ENCODE results near the gene HSP90B1.

The HSP90B1 gene

DNA sequence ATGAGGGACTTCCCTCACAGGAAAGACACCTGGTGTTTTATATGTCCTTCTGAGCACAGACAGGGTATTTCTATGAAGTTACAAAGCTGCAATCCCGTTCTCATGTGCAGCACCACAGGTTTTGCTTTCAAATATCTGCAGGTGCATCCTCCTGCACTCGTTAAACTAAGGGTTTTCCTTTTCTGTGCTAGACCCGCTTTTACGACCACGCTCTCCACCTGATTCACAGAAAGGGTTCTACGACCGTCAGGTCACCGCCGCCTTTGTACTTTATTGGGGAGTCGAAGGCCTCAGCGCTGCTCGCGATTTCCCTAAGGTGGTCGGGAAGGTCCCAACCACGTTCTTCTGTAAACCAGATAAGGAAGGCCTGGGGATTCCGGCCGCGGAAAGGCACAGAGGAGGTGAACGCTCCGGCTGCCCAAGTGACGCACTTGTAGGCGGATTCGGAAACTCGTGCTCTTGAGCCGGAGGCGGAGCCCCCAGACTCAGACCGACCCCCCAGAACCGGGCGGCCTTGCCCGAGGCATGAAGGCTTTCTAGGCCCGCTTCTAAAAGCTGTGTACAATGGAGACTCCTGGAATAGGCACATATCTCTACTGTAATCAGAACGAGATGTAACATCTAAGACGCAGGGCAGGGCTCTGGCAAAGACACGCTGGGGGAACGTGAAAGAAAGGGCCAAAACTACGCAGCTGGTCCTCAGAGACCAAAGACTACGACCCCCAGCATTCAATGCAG lies 995 bp upstream of the HSP90B1 start:
- peak; percentile 94 for DNase-seq (ENCODE audit: low spot score)

- no peak for DNase-seq (ENCODE audit: low spot score)
Measured at GRCh38 chr12:103929784-103930033, 501 bp upstream of the HSP90B1 start.

DNA sequence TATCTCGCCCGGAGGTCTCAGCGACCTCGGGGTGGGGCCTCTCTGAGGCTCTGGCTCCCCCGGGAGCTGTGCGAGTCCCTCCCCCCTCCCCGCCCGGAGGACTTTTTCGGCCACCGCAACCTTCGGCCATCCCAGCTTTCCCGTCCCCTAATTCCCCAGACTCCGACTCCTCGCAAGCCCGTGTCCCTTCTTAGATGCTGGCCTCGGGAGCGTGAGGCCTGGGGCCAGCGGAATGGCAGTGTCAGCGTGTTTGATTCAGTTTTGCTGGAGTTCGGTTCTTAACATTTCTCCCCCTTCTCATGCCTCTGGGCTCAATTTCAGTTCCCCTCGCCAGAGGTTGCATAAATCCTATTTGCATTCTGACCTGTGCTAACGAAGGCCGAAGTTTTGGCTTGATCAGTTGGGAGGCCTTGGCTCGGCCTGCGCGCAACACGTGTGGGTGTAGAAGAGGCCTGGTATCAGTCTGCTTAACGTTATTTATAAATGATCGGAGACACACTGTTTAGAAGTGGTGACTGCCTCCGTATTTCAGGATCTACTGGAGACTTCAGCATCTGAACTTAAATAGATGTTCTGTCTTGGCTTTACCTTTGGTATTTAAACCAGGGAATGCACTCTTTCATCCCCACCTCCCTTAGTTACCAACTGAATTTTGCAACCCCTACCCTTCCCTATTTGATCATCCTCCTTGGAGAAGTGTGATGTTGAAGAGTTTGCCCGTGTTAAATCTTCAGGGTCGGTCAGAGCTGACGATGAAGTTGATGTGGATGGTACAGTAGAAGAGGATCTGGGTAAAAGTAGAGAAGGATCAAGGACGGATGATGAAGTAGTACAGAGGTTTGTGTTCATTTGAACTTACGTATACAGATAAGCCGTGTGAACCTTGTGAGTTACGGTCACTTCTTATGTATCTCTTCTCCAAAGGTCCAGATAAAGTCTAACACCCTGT lies 851 bp downstream of the HSP90B1 start:
- DNase-seq (ENCODE audit: low spot score): peak; percentile 26

DNA sequence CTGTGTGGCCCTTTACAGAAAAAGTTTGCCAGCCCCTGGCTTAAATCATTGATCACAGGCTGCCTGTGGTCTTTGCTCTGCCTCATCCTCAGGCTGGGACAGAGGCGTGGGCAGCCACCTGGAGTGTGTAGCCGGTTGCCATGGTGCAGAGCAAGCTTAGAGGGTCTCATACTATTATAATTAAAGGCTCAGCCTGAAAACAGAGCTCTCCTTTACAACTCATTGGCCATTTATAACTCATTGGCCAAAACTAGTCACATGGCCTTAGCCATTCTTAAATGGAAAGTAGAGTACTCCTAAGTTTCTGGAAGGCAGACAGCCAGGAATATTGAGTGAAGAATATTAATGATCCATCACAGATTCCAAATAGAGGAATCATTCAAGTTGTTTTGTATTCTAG lies 3.0 kb downstream of the HSP90B1 start:
- DNase-seq (ENCODE audit: low spot score): no peak

DNA sequence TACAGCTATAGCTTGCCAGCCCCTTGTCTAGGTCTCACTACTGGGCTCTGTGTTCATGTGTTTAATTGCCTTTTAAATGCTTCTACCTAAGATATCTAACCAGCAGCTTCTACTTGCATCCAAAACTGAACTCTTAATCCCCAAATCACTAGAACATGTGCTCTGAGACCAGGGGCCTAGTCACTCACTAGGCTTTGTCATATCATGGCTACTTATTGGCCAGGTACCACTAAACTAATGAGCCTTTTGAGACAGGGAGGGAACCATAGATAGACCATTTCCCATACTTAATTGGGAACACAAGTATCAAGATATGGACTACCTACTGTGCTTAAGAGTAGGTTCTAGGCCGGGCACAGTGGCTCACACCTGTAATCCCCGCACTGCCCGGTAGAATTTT lies 6.5 kb downstream of the HSP90B1 start:
- no peak for DNase-seq (ENCODE audit: low spot score)

DNA sequence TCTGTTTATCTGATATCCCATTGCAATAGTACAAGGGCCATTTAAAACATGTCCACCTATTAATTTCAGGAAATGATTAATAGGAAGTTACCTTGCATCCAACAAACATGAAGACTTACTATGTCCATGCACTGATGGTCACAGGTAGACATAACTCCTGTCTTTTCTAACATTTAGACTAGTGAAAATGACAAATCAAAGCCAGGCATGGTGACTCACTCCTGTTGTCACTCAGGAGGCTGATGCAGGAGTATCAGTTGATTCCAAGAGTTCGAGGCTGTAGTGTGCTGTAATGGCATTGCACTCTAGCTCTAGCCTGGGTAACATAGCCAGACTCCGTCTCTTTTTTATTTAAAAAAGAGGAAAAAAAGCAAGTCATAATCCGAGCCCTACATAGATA lies 14.8 kb downstream of the HSP90B1 start:
- DNase-seq (ENCODE audit: low spot score): no peak

DNA sequence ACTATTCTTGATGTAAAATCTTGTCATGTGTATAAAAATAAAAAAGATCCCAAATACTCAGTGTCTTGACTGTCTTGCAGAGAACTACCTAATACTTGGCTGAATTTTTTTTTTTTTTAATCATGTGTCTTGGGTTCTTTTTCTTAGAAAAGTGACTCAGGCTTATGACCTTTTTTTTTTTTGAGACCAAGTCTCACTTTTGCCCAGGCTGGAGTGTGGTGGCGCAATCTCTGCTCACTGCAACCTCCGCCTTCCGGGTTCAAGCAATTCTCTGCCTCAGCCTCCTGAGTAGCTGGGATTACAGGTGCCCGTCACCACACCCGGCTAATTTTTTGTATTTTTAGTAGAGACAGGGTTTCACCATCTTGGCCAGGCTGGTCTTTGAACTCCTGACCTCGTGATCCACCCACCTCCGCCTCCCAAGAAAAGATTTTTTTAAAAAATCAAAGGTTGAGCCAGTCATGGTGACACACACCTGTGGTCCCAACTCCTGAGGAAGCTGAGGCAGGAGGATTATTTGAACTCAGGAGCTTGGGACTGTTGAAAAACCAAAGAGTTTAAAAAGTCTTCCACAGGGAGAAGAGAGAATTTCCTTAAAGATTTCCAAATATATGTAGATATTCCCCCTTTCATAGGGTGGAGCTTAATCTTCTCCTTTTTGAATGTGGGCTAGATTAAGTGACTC lies 17.8 kb downstream of the HSP90B1 start:
- DNase-seq (ENCODE audit: low spot score): no peak

DNA sequence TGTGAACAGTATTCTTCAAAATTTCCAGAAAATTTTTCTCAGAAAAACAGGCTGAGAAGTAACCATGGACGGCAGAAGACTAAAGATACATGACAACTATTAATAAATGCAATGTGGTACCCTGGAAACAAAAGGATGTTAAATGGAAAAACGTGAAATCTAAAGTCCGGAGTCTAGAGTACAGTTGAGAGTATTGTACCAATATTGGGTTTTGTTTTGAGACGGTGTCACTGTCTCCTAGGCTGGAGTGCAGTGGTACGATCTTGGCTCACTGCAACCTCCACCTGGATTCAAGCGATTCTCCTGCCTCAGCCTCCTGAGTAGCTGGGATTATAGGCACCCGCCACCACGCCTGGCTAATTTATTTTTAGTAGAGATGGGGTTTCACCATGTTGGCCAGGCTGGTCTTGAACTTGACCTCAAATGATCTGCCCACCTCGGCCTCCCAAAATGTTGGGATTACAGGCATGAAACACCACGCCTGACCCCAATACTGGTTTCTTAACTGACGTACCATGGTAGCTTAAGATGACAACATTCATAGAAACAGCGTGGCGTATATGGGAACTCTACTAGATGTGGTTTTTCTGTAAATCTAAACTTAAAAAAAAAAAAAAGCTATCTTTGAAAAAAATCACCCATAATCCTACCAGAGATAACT lies 18.7 kb downstream of the HSP90B1 start:
- no peak for DNase-seq (ENCODE audit: low spot score)

DNA sequence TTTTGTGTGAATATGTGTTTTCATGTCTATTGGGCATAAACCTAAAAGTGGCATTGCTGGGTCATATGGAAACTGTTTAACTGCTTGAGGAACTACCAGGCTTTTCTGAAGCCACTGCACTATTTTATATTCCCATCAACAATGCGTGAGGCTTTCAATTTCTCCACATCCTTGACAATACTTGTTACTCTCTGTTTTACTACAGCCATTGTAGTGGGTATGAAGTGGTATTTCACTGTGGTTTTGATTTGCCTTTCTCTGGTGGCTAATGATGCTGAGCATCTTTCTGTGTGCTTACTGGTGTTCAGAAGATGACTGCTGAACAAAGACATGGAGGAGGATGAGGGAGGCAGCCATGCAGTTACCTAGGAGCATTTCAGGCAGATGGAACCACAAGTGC lies 22.3 kb downstream of the HSP90B1 start:
- no peak for DNase-seq (ENCODE audit: low spot score)

GRCh38 chr12:103955811-103956508 lies 25.8 kb downstream of the HSP90B1 start:
- no peak for DNase-seq (ENCODE audit: low spot score)

DNA sequence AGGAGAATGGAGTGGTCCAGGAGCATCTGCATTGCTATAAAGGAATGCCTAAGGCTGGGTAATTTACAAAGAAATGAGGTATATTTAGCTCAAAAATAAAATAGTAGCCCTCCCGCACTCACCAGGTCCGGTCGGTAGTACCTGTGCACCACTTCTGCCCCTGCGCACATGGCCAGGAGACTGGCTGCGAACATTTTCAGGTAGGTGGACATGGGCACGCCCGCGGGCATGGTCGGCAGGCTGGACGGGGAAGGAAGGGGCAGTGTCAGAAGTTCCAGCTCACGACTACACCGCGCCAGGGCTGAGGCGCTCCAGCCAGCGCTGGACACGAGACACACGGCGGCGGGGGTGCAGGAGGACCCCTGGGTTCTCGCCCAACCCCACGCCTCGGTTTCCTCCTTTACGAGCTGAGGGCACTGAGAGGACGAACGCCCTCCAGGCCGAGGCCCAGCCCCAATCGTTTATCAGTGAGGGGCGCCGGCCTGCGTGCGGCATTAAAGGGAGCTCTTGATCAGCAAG lies 26.4 kb downstream of the HSP90B1 start:
- no peak for DNase-seq (ENCODE audit: low spot score)

DNA sequence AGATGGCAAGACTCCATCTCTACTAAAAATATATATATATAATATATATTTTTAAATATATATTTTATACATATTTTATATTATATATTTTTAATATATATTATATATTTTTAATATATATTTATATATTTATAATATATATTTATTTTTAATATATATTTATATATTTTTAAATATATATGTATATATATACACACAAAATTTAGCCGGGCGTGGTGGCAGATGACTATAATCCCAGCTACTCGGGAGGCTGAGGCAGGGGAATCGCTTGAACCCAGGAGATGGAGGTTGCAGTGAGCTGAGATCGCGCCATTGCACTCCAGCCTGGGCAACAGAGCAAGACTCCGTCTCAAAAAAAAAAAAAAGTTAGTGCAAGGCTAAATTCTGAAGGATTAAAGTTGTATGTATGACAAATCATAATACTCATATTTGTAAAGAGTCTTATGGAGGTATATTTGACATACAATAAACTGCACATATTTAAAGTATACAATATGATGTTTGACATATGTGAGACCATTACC lies 27.7 kb downstream of the HSP90B1 start:
- DNase-seq (ENCODE audit: low spot score): no peak

- no peak for DNase-seq (ENCODE audit: low spot score)
Measured at GRCh38 chr12:103958621-103959020, 28.4 kb downstream of the HSP90B1 start.

DNA sequence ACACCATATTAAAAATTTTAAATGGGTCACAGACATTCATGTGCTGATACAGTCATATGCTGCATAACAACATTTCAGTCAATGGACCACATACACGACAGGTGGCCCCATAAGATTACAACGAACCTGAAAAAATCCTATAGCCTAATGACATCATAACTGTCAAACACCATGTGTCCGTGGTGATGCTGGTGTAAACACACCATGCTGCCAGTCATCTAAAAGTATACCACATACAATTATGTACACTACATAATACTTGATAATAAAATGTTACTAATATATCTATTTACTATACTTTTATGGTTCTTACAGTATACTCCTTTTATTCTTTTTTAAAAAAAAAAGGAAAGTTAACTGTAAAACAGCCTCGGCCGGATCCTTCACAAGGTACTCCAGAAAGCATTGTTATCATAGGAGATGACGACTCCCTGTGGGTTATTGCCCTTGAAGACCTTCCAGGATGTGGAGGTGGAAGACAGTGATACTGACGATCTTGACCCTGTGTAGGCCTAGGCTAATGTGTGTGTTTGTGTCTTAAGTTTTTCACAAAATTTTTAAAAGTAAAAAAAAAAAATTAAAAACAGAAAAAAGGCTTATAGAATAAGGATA lies 30.5 kb downstream of the HSP90B1 start:
- no peak for DNase-seq (ENCODE audit: low spot score)

DNA sequence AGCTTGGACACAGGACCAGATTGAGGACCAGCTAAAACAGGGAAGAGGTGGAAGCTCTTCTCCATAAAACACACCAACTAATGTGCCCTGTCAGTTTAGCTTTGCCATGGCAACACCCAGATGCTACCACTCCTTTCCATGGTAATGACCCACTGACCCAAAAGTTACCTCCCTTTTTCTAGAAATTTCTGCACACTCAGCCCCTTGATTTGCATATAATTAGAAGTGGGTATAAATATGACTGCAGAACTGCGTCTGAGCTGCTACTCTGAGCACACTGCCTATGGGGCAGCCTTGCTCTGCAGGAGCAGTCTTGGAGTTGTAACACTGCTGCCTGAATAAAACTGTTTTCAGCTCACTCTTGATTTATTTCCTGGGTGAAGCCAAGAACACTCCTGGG lies 32.3 kb downstream of the HSP90B1 start:
- DNase-seq (ENCODE audit: low spot score): no peak

DNA sequence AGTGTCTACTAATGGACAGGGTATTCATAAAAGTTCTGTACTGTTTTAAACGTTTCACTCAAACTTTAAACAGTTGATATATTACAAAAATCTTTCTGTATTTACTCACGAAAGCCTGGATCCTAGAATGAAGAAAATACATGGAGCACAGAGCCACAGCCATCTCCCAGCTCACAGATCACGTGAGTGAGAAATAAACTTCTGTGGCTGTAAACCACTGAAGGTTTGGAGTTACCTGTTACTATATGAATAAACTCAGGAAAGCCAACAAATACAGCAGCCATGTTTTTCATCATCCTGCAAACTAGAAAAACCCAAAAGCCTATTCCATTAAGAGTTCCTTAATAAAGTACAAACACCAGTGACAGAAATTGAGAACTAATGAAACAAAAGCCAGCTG lies 34.6 kb downstream of the HSP90B1 start:
- DNase-seq (ENCODE audit: low spot score): no peak

- DNase-seq (ENCODE audit: low spot score): no peak
Measured at GRCh38 chr12:103965255-103965589, 35.0 kb downstream of the HSP90B1 start.

DNA sequence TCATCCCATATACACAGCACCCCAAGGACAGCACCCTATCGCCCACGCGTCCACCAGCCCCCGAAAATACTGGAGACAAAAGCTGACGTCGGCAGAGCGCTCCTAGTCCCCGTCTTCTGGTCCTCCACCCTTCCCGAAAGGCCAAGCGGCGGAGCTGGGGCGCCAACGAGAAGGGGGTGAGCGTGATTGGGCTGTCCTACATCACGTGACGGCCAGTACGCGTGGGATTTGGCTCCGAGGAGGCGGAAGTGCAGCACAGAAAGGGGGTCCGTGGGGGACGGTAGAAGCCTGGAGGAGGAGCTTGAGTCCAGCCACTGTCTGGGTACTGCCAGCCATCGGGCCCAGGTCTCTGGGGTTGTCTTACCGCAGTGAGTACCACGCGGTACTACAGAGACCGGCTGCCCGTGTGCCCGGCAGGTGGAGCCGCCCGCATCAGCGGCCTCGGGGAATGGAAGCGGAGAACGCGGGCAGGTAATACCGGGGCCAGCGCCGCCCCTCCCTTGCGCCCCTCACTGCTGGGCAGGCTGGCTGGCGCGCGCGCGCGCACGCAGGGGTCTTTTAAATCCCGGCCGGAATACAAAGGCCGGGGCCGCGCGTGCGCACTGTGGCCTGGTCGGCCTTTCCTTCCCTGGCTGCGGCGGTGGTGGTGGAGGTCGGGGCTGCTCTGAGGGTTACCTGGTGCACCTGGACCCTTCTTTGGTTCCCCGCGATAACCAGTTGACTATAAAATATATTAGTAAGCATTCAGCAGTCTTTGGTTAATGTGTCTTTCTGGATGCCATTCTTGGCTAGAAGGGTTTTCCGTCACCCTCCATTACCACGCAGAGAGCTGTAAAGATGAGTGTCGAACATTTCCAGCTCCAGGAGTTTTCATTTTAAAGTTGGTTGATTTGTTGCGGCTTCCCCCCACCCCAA lies 35.6 kb downstream of the HSP90B1 start, which contains the start of gene TDG:
Gene TDG, plus strand, starts transcription at position 283 of the 915 bp plus-strand sequence. Its CDS starts 166 bp downstream, at position 449.
- peak; percentile 99 for DNase-seq (ENCODE audit: low spot score)

GRCh38 chr12:103966736-103967135 lies 36.5 kb downstream of the HSP90B1 start:
- DNase-seq (ENCODE audit: low spot score): no peak
